ENCODE data around the gene SEPTIN6. TPM values are rescaled to one million over a fixed set of nuclear protein-coding genes. Genes with fewer than 3 reads are reported as not detected.

The SEPTIN6 gene
- total RNA-seq, 6 donors from 2014 or later = 12.3 to 27.2 (median 21.4) TPM

- no peaks in the 10 kb centered on the region for H3K27me3 ChIP-seq
- H3K36me3 ChIP-seq = no peaks in the 10 kb centered on the region
- no peak for DNase-seq
- no peak for ATAC-seq (ENCODE audit: low FRiP score in 2 of 2)
- H3K4me3 ChIP-seq = no peak overlapping the region
- no peak for TF ChIP-seq POLR2AphosphoS5 (IDR thresholded peaks at IDR 0.05)
- H3K9me3 ChIP-seq = no peaks in the 10 kb centered on the region
- 73 to 81% methylated on average over 2 of the region's 2 CpGs for WGBS, 2 donors
- no peak overlapping the region for H3K27ac ChIP-seq
- no peaks in the 10 kb centered on the region for H3K4me1 ChIP-seq
These were observed 29.0 kb upstream of the SEPTIN6 start for GRCh38 chrX:119721926-119722325.

- TF ChIP-seq POLR2AphosphoS5 (IDR thresholded peaks at IDR 0.05) (no peak), POLR2A (IDR thresholded peaks at IDR 0.05) (no peak), EP300 (IDR thresholded peaks at IDR 0.05) (no peak)
- TF ChIP-seq, protein P1, sequence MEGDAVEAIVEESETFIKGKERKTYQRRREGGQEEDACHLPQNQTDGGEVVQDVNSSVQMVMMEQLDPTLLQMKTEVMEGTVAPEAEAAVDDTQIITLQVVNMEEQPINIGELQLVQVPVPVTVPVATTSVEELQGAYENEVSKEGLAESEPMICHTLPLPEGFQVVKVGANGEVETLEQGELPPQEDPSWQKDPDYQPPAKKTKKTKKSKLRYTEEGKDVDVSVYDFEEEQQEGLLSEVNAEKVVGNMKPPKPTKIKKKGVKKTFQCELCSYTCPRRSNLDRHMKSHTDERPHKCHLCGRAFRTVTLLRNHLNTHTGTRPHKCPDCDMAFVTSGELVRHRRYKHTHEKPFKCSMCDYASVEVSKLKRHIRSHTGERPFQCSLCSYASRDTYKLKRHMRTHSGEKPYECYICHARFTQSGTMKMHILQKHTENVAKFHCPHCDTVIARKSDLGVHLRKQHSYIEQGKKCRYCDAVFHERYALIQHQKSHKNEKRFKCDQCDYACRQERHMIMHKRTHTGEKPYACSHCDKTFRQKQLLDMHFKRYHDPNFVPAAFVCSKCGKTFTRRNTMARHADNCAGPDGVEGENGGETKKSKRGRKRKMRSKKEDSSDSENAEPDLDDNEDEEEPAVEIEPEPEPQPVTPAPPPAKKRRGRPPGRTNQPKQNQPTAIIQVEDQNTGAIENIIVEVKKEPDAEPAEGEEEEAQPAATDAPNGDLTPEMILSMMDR (IDR thresholded peaks at IDR 0.05) = no peak
- DNase-seq (no peak), ATAC-seq (ENCODE audit: low FRiP score in 2 of 2) (no peak)
- Histone ChIP-seq H3K36me3 (no peaks in the 10 kb centered on the region), H3K27me3 (no peaks in the 10 kb centered on the region), H3K4me3 (no peak overlapping the region), H3K27ac (no peak overlapping the region), H3K4me1 (no peaks in the 10 kb centered on the region), H3K9me3 (no peaks in the 10 kb centered on the region)
- 75 to 76% methylated on average over 6 of the region's 6 CpGs for WGBS, 2 donors
These were observed 28.5 kb upstream of the SEPTIN6 start for GRCh38 chrX:119721487-119721886.

DNA sequence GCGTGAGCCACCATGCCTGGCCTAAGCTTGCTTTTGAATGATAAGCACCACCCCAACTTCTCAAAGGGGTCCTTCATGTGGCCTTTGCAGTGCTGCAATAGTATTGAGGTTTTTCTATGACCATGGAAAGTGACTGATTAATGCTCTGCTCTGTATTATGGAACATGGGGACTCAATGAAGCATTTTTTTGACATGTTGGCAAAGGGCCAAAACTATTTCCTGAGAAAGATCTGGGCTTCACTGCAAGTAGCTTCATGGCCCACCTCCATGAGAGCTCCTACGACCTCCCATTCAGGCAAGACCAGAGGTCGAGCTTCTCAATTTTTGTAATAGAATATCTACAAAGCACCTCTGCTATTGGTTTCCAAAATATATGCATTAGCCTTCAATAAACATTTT is 16.7 kb upstream of the SEPTIN6 start:
- Histone ChIP-seq H3K27me3 (no peaks in the 10 kb centered on the region), H3K4me3 (no peak overlapping the region), H3K36me3 (no peaks in the 10 kb centered on the region), H3K4me1 (no peaks in the 10 kb centered on the region), H3K27ac (no peak overlapping the region), H3K9me3 (no peaks in the 10 kb centered on the region)
- TF ChIP-seq, protein P1 (IDR thresholded peaks at IDR 0.05) = no peak
- TF ChIP-seq POLR2AphosphoS5 (IDR thresholded peaks at IDR 0.05) = no peak
- no peak for TF ChIP-seq POLR2A (IDR thresholded peaks at IDR 0.05)
- TF ChIP-seq EP300 (IDR thresholded peaks at IDR 0.05) = no peak
- no peak for DNase-seq
- ATAC-seq (ENCODE audit: low FRiP score in 2 of 2) = no peak
- WGBS, 2 donors = 82 to 100% methylated on average over 2 to 3 of the region's 3 CpGs

DNA sequence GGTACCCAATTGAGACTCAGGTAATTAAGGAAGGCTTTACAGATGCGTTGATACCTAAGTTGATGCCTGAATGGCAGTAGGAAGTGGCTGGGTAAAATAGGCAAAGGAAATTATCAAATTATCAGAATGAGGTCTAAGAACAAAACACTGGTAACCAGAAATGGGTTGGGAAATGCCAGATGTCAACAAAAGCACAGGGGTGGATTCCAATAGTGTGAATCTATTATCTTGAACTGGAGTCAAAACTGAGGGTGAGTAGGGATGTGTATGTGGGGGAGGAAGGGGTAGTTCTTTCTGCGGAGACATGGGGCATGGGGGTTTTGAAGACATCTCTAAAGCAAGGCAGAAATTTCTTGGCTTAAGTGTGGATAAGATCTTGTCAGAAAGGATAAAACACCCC is 16.0 kb upstream of the SEPTIN6 start:
- TF ChIP-seq EP300 (IDR thresholded peaks at IDR 0.05) = no peak
- TF ChIP-seq, protein P1 (IDR thresholded peaks at IDR 0.05) = no peak
- no peak for TF ChIP-seq POLR2AphosphoS5 (IDR thresholded peaks at IDR 0.05)
- TF ChIP-seq POLR2A (IDR thresholded peaks at IDR 0.05) = no peak
- Histone ChIP-seq H3K27me3 (no peaks in the 10 kb centered on the region), H3K4me1 (no peaks in the 10 kb centered on the region), H3K27ac (no peak overlapping the region), H3K4me3 (no peak overlapping the region), H3K9me3 (no peaks in the 10 kb centered on the region), H3K36me3 (no peaks in the 10 kb centered on the region)
- DNase-seq (no peak), ATAC-seq (ENCODE audit: low FRiP score in 2 of 2) (no peak)
- 79 to 89% methylated on average over 2 of the region's 2 CpGs for WGBS, 2 donors

DNA sequence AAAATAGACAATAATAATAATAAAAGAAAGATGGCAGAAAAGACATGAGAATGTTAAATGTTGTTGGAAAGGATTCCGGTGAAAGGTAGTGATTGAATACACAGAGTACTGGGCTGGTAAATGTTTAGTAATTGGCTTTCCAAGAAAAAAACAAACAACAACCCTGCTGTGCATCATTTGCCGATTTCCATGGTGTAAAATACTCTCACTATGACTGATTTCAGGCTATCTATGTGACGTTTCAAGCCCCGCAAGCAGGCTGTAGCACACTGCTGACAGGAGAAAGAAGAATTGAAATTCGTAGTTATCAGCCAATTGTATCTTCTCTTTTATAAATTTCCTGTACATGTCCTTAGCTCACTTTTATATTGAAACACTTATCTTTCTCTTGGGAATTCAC is 13.6 kb upstream of the SEPTIN6 start:
- no peaks in the 10 kb centered on the region for H3K9me3 ChIP-seq
- TF ChIP-seq POLR2A (IDR thresholded peaks at IDR 0.05) (no peak), EP300 (IDR thresholded peaks at IDR 0.05) (no peak), POLR2AphosphoS5 (IDR thresholded peaks at IDR 0.05) (no peak)
- TF ChIP-seq, protein P1 (IDR thresholded peaks at IDR 0.05) = no peak
- H3K27ac ChIP-seq = no peak overlapping the region
- no peak overlapping the region for H3K4me3 ChIP-seq
- no peaks in the 10 kb centered on the region for H3K36me3 ChIP-seq
- no peaks in the 10 kb centered on the region for H3K4me1 ChIP-seq
- H3K27me3 ChIP-seq = no peaks in the 10 kb centered on the region
- 55 to 61% methylated on average over 5 of the region's 5 CpGs for WGBS, 2 donors
- no peak for DNase-seq
- no peak for ATAC-seq (ENCODE audit: low FRiP score in 2 of 2)

Data from upper lobe of left lung (tissue), 6 donors.